MM.1S (cell line): ENCODE results near the gene MEP1A.

ENCODE experiments used
- CTCF ChIP-seq: fragments of 300-600 bp; sonication (generic); IDR thresholded peaks from 2 replicates; pipeline ENCODE4 v1.5.1; 2016; ENCODE audit warnings: antibody characterized with exemption, low read length, mixed read lengths
- EZH2phosphoT487 ChIP-seq: fragments of 300-600 bp; sonication (generic); IDR thresholded peaks from 2 replicates; pipeline ENCODE4 v1.6.1; 2018; ENCODE audit warnings: antibody characterized with exemption, low read length

GRCh38 chr6:46838033-46838432 lies 44.8 kb downstream of the MEP1A start:
- no peak for TF ChIP-seq CTCF
- no peak for TF ChIP-seq EZH2phosphoT487
